HFFc6 (cell line): ENCODE results near the gene PPP1R14B. TPM values are rescaled to one million over a fixed set of nuclear protein-coding genes. Genes with fewer than 3 reads are reported as not detected.

Experiments used
- DNase-seq: peaks from one replicate; pipeline ENCODE4 v3.0.0-alpha.2; 2018
- H3K27ac Mint-ChIP-seq: 2 replicates; pipeline ENCODE4 v1.8.0; 2020; ENCODE audit warnings: mild to moderate bottlenecking, mixed read lengths
- H3K27me3 Mint-ChIP-seq: 2 replicates; pipeline ENCODE4 v1.8.0; 2021; ENCODE audit warnings: mild to moderate bottlenecking, moderate library complexity, mixed read lengths; ENCODE audit not compliant: insufficient read depth
- H3K36me3 Mint-ChIP-seq: 2 replicates; pipeline ENCODE4 v1.8.0; 2021; ENCODE audit warnings: low read depth, mixed read lengths
- H3K4me1 Mint-ChIP-seq: 2 replicates; pipeline ENCODE4 v1.8.0; 2020; ENCODE audit warnings: low read depth, mixed read lengths
- H3K4me3 Mint-ChIP-seq: 2 replicates; pipeline ENCODE4 v1.8.0; 2020; ENCODE audit warnings: mild to moderate bottlenecking, moderate library complexity, mixed read lengths
- H3K9me3 Mint-ChIP-seq: 2 replicates; pipeline ENCODE4 v1.8.0; 2020; ENCODE audit warnings: mild to moderate bottlenecking, mixed read lengths
- long read RNA-seq: library from polyadenylated mRNA; unstranded; transcript quantifications from one replicate; pipeline ENCODE4 v2.0.0, GENCODE V29; 2019
- total RNA-seq, 6 experiments: library from RNA; stranded (reverse); fragmentation: NEBNext Ultra II Directional; extraction: Animal tissue kit (Norgen Biotek cat#: 25700); gene quantifications; 2 replicates in 1 of 6; 3 replicates in 5 of 6; pipeline ENCODE4 v1.2.3, GENCODE V29; 2021
- TF ChIP-seq, protein P1 (sequence below): fragments of 200-600 bp; sonication (generic); IDR thresholded peaks from 2 replicates; pipeline ENCODE4 v1.5.0; 2021; ENCODE audit warnings: antibody characterized with exemption, mild to moderate bottlenecking

The PPP1R14B gene, protein sequence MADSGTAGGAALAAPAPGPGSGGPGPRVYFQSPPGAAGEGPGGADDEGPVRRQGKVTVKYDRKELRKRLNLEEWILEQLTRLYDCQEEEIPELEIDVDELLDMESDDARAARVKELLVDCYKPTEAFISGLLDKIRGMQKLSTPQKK
- total RNA-seq, result 100 to 1,000 TPM; 386 to 478 (median 429) TPM
- long read RNA-seq, transcript PPP1R14B-201 (4 exons, 982 nt), result major isoform, 19 of 32 reads
- long read RNA-seq, partial matches to known transcripts, result 2 of 32 reads
- long read RNA-seq, other reads (novel, unspliced or antisense), result 6 of 32 reads

DNA sequence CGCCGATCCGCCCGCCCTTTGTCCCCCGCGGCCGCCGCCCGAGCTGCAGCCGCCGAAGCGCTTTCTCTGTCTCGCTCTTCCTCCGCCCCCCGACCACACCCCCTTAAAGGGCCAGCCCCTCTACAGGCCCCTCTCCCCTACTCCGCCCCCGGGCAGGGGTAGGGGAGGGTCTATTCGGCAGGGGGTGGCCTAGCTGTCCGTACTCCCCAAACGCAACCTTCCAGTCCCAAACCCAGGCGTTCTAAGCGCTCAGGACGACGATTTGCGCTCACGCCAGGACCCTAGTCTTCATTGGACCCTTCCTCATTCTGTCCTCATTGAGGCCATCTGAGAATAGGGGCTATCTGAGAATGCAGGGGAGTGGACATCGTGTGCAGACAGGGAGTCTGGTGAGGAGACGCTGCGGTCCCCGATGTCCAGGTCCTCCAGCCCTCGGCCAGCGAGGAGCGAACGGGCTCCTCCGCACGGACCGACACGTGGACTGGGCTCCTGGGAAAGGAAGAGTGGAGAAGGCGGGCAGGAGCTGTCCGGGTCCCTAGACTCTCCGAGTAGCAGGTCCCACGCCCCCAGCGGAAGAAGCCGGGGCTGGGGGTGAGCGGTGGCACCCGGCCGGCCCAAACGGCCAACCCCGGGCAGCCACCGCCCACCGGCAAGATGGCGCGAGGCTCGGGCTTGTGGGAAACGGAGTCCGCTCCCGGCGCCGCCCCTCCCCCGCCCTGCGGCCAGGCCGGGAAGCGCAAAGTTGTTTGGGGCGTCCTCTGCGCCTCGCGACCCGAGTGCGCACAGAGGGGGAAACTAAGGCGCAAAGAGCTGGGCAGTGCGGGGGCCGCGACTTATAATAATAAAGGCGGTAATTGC lies at the start of gene PPP1R14B:
PPP1R14B (minus strand) TSS at position 73 of the 858 bp plus-strand sequence. CDS start 270 bp downstream, outside the sequence.
- Mint-ChIP-seq H3K4me3 (peak within 1 kb of the TSS; percentile 95), H3K27ac (peak within 1 kb of the TSS; percentile 95), H3K4me1 (peaks cover 29% of the 10 kb centered on the region), H3K27me3 (peaks cover 4% of the 10 kb centered on the region), H3K36me3 (peaks cover 16% of the 10 kb centered on the region), H3K9me3 (no peaks in the 10 kb centered on the region)
- TF ChIP-seq, protein P1, sequence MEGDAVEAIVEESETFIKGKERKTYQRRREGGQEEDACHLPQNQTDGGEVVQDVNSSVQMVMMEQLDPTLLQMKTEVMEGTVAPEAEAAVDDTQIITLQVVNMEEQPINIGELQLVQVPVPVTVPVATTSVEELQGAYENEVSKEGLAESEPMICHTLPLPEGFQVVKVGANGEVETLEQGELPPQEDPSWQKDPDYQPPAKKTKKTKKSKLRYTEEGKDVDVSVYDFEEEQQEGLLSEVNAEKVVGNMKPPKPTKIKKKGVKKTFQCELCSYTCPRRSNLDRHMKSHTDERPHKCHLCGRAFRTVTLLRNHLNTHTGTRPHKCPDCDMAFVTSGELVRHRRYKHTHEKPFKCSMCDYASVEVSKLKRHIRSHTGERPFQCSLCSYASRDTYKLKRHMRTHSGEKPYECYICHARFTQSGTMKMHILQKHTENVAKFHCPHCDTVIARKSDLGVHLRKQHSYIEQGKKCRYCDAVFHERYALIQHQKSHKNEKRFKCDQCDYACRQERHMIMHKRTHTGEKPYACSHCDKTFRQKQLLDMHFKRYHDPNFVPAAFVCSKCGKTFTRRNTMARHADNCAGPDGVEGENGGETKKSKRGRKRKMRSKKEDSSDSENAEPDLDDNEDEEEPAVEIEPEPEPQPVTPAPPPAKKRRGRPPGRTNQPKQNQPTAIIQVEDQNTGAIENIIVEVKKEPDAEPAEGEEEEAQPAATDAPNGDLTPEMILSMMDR, result peak; percentile 54
- DNase-seq, result peak; percentile 90

DNA sequence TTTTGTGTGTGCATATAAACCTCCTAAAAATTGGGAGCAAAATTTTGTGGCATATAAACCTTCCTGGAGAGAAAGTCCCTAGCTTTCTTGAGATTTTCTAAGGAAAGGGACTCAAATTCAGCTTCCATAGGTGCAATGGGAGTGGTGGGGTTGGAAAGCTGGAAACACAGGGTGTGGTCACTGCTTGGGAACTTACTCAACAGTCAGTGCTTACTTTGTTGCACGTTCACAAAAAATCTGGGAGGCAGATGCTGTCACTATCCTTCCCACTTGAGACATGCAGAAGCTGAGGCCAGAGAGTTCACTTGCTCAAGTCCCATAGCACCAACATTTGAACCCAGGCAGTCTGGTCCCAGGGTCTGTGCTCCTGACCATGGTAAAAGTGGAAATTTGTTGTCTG lies 49.5 kb upstream of the PPP1R14B start:
- Mint-ChIP-seq H3K27me3 (peaks cover 72% of the 10 kb centered on the region), H3K9me3 (no peaks in the 10 kb centered on the region), H3K36me3 (no peaks in the 10 kb centered on the region), H3K4me1 (peaks cover 8% of the 10 kb centered on the region), H3K4me3 (no peak overlapping the region), H3K27ac (no peak overlapping the region)
- DNase-seq, result no peak
- TF ChIP-seq, protein P1, result no peak

DNA sequence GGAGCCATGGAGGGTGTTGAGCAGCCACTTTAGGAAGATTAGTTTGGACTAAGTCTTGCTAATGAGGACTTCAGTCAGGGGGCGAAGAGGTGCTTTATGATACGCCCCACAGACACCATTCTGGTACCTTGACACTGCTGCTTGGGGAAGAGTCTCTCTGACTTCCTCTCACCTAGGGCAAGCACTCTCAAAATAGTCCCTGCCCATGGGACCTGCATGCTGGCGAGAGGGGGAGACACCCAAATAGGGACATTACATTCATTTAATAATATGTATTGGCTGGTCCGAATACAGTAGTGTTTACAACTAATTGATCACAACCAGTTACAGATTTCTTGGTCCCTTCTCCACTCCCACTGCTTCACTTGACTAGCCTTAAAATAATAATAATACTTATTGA lies 49.0 kb upstream of the PPP1R14B start:
- Mint-ChIP-seq H3K27ac (no peak overlapping the region), H3K36me3 (no peaks in the 10 kb centered on the region), H3K27me3 (peaks cover 71% of the 10 kb centered on the region), H3K4me3 (no peak overlapping the region), H3K4me1 (peaks cover 5% of the 10 kb centered on the region), H3K9me3 (no peaks in the 10 kb centered on the region)
- no peak for DNase-seq
- TF ChIP-seq, protein P1, result no peak

DNA sequence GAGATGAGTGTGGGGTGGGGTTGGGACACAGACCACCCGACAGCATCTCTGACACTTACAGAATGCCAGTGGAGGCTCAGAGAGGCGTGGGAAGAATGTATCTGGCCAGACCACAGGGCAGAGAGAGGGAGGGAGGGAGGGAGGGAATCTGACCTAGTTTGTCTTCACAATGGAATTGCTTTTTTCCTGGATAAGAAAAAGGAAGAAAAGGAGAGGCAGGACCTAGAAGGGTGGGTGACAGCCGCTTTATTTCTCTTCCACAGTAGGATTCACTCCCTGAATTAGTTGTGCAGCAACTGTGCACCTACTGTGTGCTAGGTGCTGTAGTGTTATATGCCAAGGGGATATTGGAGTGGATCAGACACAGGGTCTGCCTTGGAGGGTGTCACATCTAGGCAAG lies 48.0 kb upstream of the PPP1R14B start:
- peaks cover 70% of the 10 kb centered on the region for H3K27me3 Mint-ChIP-seq
- no peak overlapping the region for H3K4me3 Mint-ChIP-seq
- H3K36me3 Mint-ChIP-seq, result no peaks in the 10 kb centered on the region
- no peaks in the 10 kb centered on the region for H3K9me3 Mint-ChIP-seq
- no peak for DNase-seq
- no peak overlapping the region for H3K27ac Mint-ChIP-seq
- no peaks in the 10 kb centered on the region for H3K4me1 Mint-ChIP-seq
- TF ChIP-seq, protein P1, result no peak

DNA sequence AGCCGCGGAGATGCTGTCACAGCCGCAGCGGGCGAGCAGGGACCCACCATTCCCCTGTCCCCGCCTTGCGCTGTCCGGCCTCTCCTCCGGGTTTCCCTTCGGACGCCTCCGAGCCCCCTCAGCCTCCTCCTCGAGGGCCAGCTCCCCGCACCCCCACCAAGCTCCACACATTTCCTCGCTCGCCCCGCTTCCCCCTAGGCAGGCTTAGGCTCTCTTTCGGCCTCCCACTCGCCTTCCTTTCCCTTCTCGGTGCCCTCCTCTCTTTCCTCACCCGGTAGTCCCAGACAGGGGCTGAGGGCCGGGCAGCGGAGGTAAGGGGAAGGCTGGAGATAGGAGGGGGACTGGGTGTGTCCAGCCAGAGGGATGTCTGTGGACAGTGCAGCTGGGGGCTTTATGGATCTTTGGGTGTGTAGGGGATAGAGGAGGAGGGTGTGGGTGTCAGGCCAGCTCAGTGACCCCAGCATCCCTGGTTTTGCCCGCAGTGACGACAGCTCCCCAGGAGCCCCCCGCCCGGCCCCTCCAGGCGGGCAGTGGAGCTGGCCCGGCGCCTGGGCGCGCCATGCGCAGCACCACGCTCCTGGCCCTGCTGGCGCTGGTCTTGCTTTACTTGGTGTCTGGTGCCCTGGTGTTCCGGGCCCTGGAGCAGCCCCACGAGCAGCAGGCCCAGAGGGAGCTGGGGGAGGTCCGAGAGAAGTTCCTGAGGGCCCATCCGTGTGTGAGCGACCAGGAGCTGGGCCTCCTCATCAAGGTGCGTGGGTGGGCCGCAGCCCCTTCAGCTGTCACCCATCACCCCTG lies 45.9 kb upstream of the PPP1R14B start:
- no peaks in the 10 kb centered on the region for H3K36me3 Mint-ChIP-seq
- H3K9me3 Mint-ChIP-seq, result no peaks in the 10 kb centered on the region
- H3K27ac Mint-ChIP-seq, result no peak overlapping the region
- H3K4me3 Mint-ChIP-seq, result no peak overlapping the region
- DNase-seq, result no peak
- TF ChIP-seq, protein P1, result no peak
- H3K4me1 Mint-ChIP-seq, result no peaks in the 10 kb centered on the region
- peaks cover 58% of the 10 kb centered on the region for H3K27me3 Mint-ChIP-seq
